HepG2 (cell line): ENCODE data around the gene SLC35F3.

Source experiments
- EP300 ChIP-seq, 3 experiments: sonication (generic) in 1 of 3; formaldehyde crosslinking in 1 of 3; IDR thresholded peaks; 2 replicates each; pipeline versions ENCODE4 v1.5.1 to v1.6.1; 2011 to 2020; ENCODE audit warnings: low read depth in 2 of 3, low read length in 2 of 3, borderline replicate concordance in 1 of 3, improper control_type of control experiment in 1 of 3, mild to moderate bottlenecking in 1 of 3, missing genetic modification reagents in 1 of 3, moderate library complexity in 1 of 3
- SMARCC2 ChIP-seq: fragments of 450-650 bp; IDR thresholded peaks from 2 replicates; pipeline ENCODE4 v1.6.1; 2017; ENCODE audit warnings: antibody characterized with exemption, mild to moderate bottlenecking
- ZNF691 ChIP-seq: sonication (generic); formaldehyde crosslinking; IDR thresholded peaks from 2 replicates; pipeline ENCODE4 v1.4.0; 2020; ENCODE audit warnings: missing genetic modification reagents, low read depth, mild to moderate bottlenecking, borderline replicate concordance

DNA sequence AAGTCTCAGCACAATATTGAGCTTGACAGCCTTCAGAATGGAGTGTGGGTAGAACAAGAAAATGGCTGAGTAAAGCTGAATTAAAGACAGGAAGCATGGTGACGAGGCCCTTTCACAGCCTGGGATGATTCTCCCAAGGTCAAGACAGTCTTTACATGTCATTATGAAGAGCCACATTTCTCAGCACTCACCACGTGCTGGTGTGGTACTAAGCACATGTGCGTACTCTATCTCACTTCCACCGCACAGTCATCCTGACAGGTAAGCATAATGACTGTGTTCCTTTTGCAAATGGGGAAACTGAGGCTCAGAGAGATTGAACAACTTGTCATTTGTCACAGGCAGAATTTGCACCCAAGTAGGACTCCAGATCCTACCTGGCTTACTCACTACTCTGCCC, 376.0 kb downstream of the SLC35F3 start:
- no peak for TF ChIP-seq ZNF691 (CRISPR knock-in tag)
- no peak for TF ChIP-seq EP300 (IDR thresholded peaks at IDR 0.05; ENCODE audit: low read depth in 2 of 2, low read length in 2 of 2)
- no peak for TF ChIP-seq EP300 (CRISPR knock-in tag; IDR thresholded peaks at IDR 0.05; ENCODE audit: borderline replicate concordance)
- no peak for TF ChIP-seq SMARCC2
